Adrenal gland (tissue), 12 donors: Measurements from ENCODE around the gene CCNT2. TPM values are rescaled to one million over a fixed set of nuclear protein-coding genes. Genes with fewer than 3 reads are reported as not detected.
"Not testable (repeated sequence)": the region's sequence is repeated elsewhere in the genome, so short reads cannot be mapped to it uniquely, and the experiment has no call there.

Experiments
- DNase-seq, 7 donors: peaks; one replicate each; pipeline ENCODE4 v3.0.0-alpha.2; 2019 to 2020
- H3K27ac ChIP-seq, 5 donors: fragments of 200-600 bp; sonication (generic) in 4 of 5; 1 replicate in 3 of 5; 2 replicates in 2 of 5; pipeline versions ENCODE4 v1.5.1 to v1.8.0; 2016 to 2020; ENCODE audit warnings: mild to moderate bottlenecking in 1 of 5
- H3K27me3 ChIP-seq: fragments of 200-600 bp; 2 replicates; pipeline ENCODE4 v1.8.0; 2021
- H3K36me3 ChIP-seq, 2 donors: fragments of 200-600 bp; replicated peaks in 1 of 2; 1 replicate in 1 of 2; 2 replicates in 1 of 2; pipeline versions ENCODE4 v1.5.1 to v1.8.0; 2018 to 2022
- H3K4me1 ChIP-seq, 2 donors: fragments of 200-600 bp; replicated peaks in 1 of 2; 1 replicate in 1 of 2; 2 replicates in 1 of 2; pipeline versions ENCODE4 v1.5.1 to v1.8.0; 2018 to 2021
- H3K4me3 ChIP-seq, 4 donors: fragments of 200-600 bp; sonication (generic) in 3 of 4; one replicate each; pipeline ENCODE4 v1.5.1; 2016 to 2018
- H3K9me3 ChIP-seq, 3 donors: fragments of 200-600 bp; sonication (generic) in 1 of 3; replicated peaks in 1 of 3; 1 replicate in 2 of 3; 2 replicates in 1 of 3; pipeline versions ENCODE4 v1.5.1 to v1.8.0; 2016 to 2021
- POLR2A ChIP-seq, 2 donors: fragments of 450-650 bp; IDR thresholded peaks; one replicate each; pipeline ENCODE4 v1.6.1; 2017; ENCODE audit warnings: antibody characterized with exemption in 2 of 2, mild to moderate bottlenecking in 2 of 2, moderate library complexity in 1 of 2
- WGBS, 4 donors: extraction: QIAGEN DNeasy Blood & Tissue Kit in 2 of 4; methylation state at CpG; one replicate each; pipeline versions ENCODE4 v1.1.5 to v1.1.7; 2013 to 2017; 5-methylcytosine and 5-hydroxymethylcytosine counted together
- intact Hi-C, 2 donors: fragments of 100-400 bp; cut with DNase I; formaldehyde crosslinking; loops; one replicate each; pipeline versions ENCODE4 v1.14.1 to v1.15.0; 2022 to 2023
- polyA plus RNA-seq, 3 donors: library from polyadenylated mRNA; stranded (reverse); fragments of 200-250 nt in 2 of 3; fragments of 350-450 nt in 1 of 3; fragmentation: Illumina TruSeq in 1 of 3; extraction: RNeasy Lipid Tissue Mini Kit (QIAGEN cat#74804) in 1 of 3; gene quantifications; one replicate each; pipeline ENCODE4 v1.2.3, GENCODE V29; 2013 to 2014
- total RNA-seq, 9 donors: library from RNA; depleted of rRNA in 4 of 9; stranded (reverse); fragments of >200 nt in 4 of 9; fragments of 120-200 nt in 1 of 9; fragmentation: NEBNext Ultra II Directional in 1 of 9; extraction: Animal tissue kit (Norgen Biotek cat#: 25700) in 1 of 9; gene quantifications; one replicate each; pipeline versions ENCODE4 v1.1.0 to v1.2.4, GENCODE V29; 2013 to 2023
- TF ChIP-seq, protein P1 (sequence below), 6 experiments: fragments of 450-650 bp in 4 of 6; fragments of 200-600 bp in 2 of 6; sonication (generic) in 1 of 6; IDR thresholded peaks; 1 replicate in 5 of 6; 2 replicates in 1 of 6; pipeline versions ENCODE4 v1.5.1 to v1.8.0; 2016 to 2021; ENCODE audit warnings: antibody characterized with exemption in 6 of 6, mild to moderate bottlenecking in 2 of 6, moderate library complexity in 1 of 6
- donor health status: healthy with polysubstance abuse.
- donor health status: Bipolar disorder and iron deficiency.
- donor health status: DM: yes; HTN: yes; CAD: no.
- donor health status: DM: no; HTN: no; CAD: no.
- donor health status: DM: no; HTN: no; CAD: no.
- donor health status: DM: yes; HTN: yes; CAD: no.

CCNT2 gene
- total and polyA plus RNA-seq, 12 donors: 7.7 to 47.5 (median 27.2) TPM

DNA sequence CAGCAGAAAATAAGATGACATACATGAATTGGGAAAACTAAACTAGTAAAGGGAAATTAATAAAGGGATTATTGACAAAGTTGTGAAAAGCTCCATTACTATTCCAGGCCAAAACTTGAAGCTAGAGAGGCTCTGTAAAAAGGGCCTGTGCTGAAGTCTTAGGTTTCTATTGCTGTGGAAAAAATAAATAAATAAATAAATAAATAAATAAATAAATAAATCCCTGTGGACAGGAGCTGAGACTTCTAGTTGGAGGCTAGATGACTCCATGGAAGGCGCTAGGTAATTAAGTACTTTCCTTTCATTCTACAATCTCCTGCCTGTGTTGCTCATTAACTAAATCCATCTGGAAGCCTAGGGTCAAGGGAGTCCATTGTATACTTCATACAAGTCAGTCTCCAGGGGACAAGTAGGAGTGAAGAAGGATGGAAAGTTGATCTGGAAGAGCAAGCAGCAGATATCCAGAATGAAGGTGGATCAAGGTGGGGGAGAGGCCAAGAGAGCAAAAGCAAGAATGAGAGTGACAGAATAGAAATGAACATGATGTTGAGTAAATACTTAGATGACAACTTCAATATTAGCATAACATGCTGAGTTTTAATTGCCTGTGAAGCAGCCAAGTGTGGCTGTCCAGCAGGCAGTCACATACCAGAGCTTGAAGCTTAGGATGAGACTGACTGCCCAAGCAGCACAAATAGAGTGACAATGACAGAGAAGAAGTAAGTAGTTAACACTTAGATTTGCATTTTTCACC, 26.2 kb upstream of the CCNT2 start:
- TF ChIP-seq, protein P1, sequence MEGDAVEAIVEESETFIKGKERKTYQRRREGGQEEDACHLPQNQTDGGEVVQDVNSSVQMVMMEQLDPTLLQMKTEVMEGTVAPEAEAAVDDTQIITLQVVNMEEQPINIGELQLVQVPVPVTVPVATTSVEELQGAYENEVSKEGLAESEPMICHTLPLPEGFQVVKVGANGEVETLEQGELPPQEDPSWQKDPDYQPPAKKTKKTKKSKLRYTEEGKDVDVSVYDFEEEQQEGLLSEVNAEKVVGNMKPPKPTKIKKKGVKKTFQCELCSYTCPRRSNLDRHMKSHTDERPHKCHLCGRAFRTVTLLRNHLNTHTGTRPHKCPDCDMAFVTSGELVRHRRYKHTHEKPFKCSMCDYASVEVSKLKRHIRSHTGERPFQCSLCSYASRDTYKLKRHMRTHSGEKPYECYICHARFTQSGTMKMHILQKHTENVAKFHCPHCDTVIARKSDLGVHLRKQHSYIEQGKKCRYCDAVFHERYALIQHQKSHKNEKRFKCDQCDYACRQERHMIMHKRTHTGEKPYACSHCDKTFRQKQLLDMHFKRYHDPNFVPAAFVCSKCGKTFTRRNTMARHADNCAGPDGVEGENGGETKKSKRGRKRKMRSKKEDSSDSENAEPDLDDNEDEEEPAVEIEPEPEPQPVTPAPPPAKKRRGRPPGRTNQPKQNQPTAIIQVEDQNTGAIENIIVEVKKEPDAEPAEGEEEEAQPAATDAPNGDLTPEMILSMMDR (IDR thresholded peaks at IDR 0.05): no peak
- no peak for TF ChIP-seq POLR2A (IDR thresholded peaks at IDR 0.05)
- Histone ChIP-seq H3K9me3 (peaks cover 0 to 4% (median 0%) of the 10 kb centered on the region in 3 donors), H3K27me3 (no peaks in the 10 kb centered on the region), H3K4me3 (no peak overlapping the region), H3K4me1 (no peaks in the 10 kb centered on the region), H3K27ac (no peak overlapping the region), H3K36me3 (no peaks in the 10 kb centered on the region)
- intact Hi-C loops: no loop called here
- DNase-seq: no peak
- 90 to 98% (median 96%) methylated on average over 1 of the region's 1 CpG for WGBS, 4 donors

GRCh38 chr2:134897932-134898331, 20.7 kb upstream of the CCNT2 start:
- Histone ChIP-seq H3K27ac (no peak overlapping the region), H3K27me3 (no peaks in the 10 kb centered on the region), H3K9me3 (peaks cover 0 to 6% (median 0%) of the 10 kb centered on the region in 3 donors), H3K36me3 (no peaks in the 10 kb centered on the region), H3K4me3 (no peak overlapping the region), H3K4me1 (no peaks in the 10 kb centered on the region)
- DNase-seq: no peak
- TF ChIP-seq, protein P1 (IDR thresholded peaks at IDR 0.05): peak; percentile 21 to 59 (median 40)
- TF ChIP-seq POLR2A (IDR thresholded peaks at IDR 0.05): no peak
- intact Hi-C loops: loop anchor here in 1 of 2 donors (2.0 kb wide), 1 partner anchor 445 kb away; no protein-coding TSS in a partner anchor

DNA sequence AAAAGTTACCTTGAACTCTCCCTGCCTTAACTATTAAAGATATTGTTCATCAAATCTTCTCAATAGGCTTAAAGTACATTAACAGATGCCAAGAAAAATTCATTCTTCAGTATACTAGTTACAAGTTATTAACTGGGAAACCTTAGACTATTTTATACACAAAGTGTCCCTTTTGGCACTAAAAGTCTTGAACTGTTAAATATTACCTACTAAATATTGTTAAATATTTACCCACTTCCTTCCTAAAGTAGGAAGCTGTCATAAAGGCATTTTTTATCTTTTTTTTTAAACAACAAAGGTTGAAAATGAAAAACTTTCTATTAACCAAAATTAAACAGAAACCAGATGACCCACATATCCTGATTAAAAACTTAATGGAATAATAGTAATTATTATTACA, 19.4 kb upstream of the CCNT2 start:
- H3K27me3 ChIP-seq: no peaks in the 10 kb centered on the region
- H3K27ac ChIP-seq: no peak overlapping the region
- TF ChIP-seq, protein P1 (IDR thresholded peaks at IDR 0.05): no peak
- no peak for TF ChIP-seq POLR2A (IDR thresholded peaks at IDR 0.05)
- no peak overlapping the region for H3K4me3 ChIP-seq
- no peaks in the 10 kb centered on the region for H3K36me3 ChIP-seq
- intact Hi-C loops: loop anchor here in 1 of 2 donors (2.0 kb wide), 1 partner anchor 446 kb away; no protein-coding TSS in a partner anchor
- H3K4me1 ChIP-seq: no peaks in the 10 kb centered on the region
- no peak for DNase-seq
- H3K9me3 ChIP-seq: peaks cover 0 to 6% (median 0%) of the 10 kb centered on the region in 3 donors

GRCh38 chr2:134900151-134900550, 18.5 kb upstream of the CCNT2 start:
- Histone ChIP-seq H3K9me3 (peaks cover 0 to 6% (median 0%) of the 10 kb centered on the region in 3 donors), H3K4me3 (no peak overlapping the region), H3K36me3 (no peaks in the 10 kb centered on the region), H3K27ac (no peak overlapping the region), H3K27me3 (no peaks in the 10 kb centered on the region), H3K4me1 (no peaks in the 10 kb centered on the region)
- intact Hi-C loops: no loop called here
- TF ChIP-seq, protein P1 (IDR thresholded peaks at IDR 0.05): no peak
- TF ChIP-seq POLR2A (IDR thresholded peaks at IDR 0.05): no peak
- 71 to 82% (median 79%) methylated on average over 1 of the region's 1 CpG for WGBS, 4 donors
- DNase-seq: no peak

DNA sequence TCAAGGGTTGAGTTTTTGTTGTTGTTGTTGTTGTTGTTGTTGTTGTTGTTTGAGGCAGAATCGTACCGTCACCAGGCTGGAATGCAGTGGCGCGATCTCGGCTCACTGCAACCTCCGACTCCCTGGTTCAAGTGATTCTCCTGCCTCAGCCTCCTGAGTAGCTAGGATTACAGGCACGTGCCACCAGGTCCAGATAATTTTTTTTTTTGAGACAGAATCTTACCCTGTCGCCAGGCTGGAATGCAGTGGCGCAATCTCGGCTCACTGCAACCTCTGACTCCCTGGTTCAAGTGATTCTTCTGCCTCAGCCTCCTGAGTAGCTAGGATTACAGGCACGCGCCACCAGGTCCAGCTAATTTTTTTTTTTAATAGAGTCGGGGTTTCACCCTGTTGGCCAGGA, 14.9 kb upstream of the CCNT2 start:
- H3K27me3 ChIP-seq, H3K4me1 ChIP-seq, H3K9me3 ChIP-seq, intact Hi-C loops, H3K4me3 ChIP-seq, H3K36me3 ChIP-seq, DNase-seq, H3K27ac ChIP-seq: not testable (repeated sequence)
- 89 to 92% (median 92%) methylated on average over 11 to 13 of the region's 13 CpGs for WGBS, 4 donors
